Astrocyte of the cerebellum (primary cell): ENCODE data around the gene METTL25.

Experiments used
- DNase-seq: peaks from one replicate; pipeline ENCODE4 v3.0.0-alpha.2; 2011; ENCODE audit warnings: low read depth
- H3K4me3 ChIP-seq: 2 replicates; pipeline ENCODE4 v1.5.1; 2011; ENCODE audit warnings: mild to moderate bottlenecking, low read depth, low read length, moderate library complexity
- CTCF ChIP-seq: IDR thresholded peaks from 2 replicates; pipeline ENCODE4 v1.5.1; 2012; ENCODE audit warnings: low read length, low read depth, moderate library complexity, mild to moderate bottlenecking; ENCODE audit errors: missing control alignments
- in situ Hi-C: cut with HindIII; loops from 2 replicates; pipeline ENCODE4 v1.10.0; 2017; ENCODE audit warnings: low sequenced_read_pairs

Gene METTL25

GRCh38 chr12:82448911-82449578 lies 90.7 kb downstream of the METTL25 start:
- in situ Hi-C loops: no loop called here
- DNase-seq: no peak
- no peak overlapping the region for H3K4me3 ChIP-seq
- TF ChIP-seq CTCF: no peak

- TF ChIP-seq CTCF: no peak
- H3K4me3 ChIP-seq: no peak overlapping the region
- DNase-seq: no peak
- in situ Hi-C loops: no loop called here
These were observed 98.3 kb downstream of the METTL25 start for GRCh38 chr12:82456633-82457032.

- H3K4me3 ChIP-seq: no peak overlapping the region
- in situ Hi-C loops: no loop called here
- DNase-seq: no peak
- no peak for TF ChIP-seq CTCF
These were observed 99.8 kb downstream of the METTL25 start for GRCh38 chr12:82458101-82458500.

- DNase-seq: no peak
- in situ Hi-C loops: no loop called here
- TF ChIP-seq CTCF: no peak
- H3K4me3 ChIP-seq: no peak overlapping the region
These were observed 103.1 kb downstream of the METTL25 start for GRCh38 chr12:82461393-82461792.

- TF ChIP-seq CTCF: no peak
- H3K4me3 ChIP-seq: no peak overlapping the region
- DNase-seq: no peak
- in situ Hi-C loops: no loop called here
These were observed 103.5 kb downstream of the METTL25 start for GRCh38 chr12:82461836-82462235.

- TF ChIP-seq CTCF: no peak
- no peak for DNase-seq
- H3K4me3 ChIP-seq: no peak overlapping the region
- in situ Hi-C loops: no loop called here
These were observed 110.2 kb downstream of the METTL25 start for GRCh38 chr12:82468563-82468962.
